Neural cell (in vitro differentiated cells): ENCODE results near the gene TMCO4. TPM values are rescaled to one million over a fixed set of nuclear protein-coding genes. Genes with fewer than 3 reads are reported as not detected.

Experiments
- H2AFZ ChIP-seq: fragments of 200-600, 300-800 bp; sonication (generic), shearing (Covaris generic); 2 replicates; pipeline ENCODE4 v1.6.0; 2014; ENCODE audit warnings: low read depth, mild to moderate bottlenecking, antibody characterized with exemption, low read length, moderate library complexity
- H3F3A ChIP-seq: fragments of 200-600 bp; shearing (Covaris generic); 2 replicates; pipeline ENCODE4 v1.6.1; 2016; ENCODE audit warnings: mild to moderate bottlenecking, moderate library complexity, mixed read lengths, antibody characterized with exemption, low read length; ENCODE audit not compliant: insufficient read depth, poor library complexity, severe bottlenecking
- H3K27ac ChIP-seq: fragments of 200-600, 300-800 bp; sonication (generic), shearing (Covaris generic); 2 replicates; pipeline ENCODE4 v1.5.1; 2014; ENCODE audit warnings: mild to moderate bottlenecking, low read length, moderate library complexity
- H3K27me3 ChIP-seq: fragments of 300-800, 200-600 bp; sonication (generic), shearing (Covaris generic); 2 replicates; pipeline ENCODE4 v1.6.0; 2014; ENCODE audit warnings: mild to moderate bottlenecking, low read depth, low read length, moderate library complexity; ENCODE audit not compliant: insufficient read depth
- H3K36me3 ChIP-seq: fragments of 300-800, 200-600 bp; sonication (generic), shearing (Covaris generic); 2 replicates; pipeline ENCODE4 v1.5.1; 2014; ENCODE audit warnings: mild to moderate bottlenecking, antibody characterized with exemption, low read length, moderate library complexity; ENCODE audit not compliant: insufficient read depth
- H3K4me2 ChIP-seq: fragments of 300-800, 200-600 bp; sonication (generic), shearing (Covaris generic); 2 replicates; pipeline ENCODE4 v1.6.0; 2014; ENCODE audit warnings: mild to moderate bottlenecking, low read length
- H3K4me3 ChIP-seq: fragments of 300-800, 200-600 bp; sonication (generic), shearing (Covaris generic); 2 replicates; pipeline ENCODE4 v1.5.1; 2014; ENCODE audit warnings: mild to moderate bottlenecking, low read length, moderate library complexity
- H3K79me2 ChIP-seq: fragments of 200-600 bp; shearing (Covaris generic); replicated peaks from 2 replicates; pipeline ENCODE4 v1.6.0; 2014; ENCODE audit warnings: mild to moderate bottlenecking, low read length, moderate library complexity; ENCODE audit not compliant: insufficient read depth
- H3K9ac ChIP-seq: fragments of 300-800, 200-600 bp; sonication (generic), shearing (Covaris generic); 2 replicates; pipeline ENCODE4 v1.6.1; 2016; ENCODE audit warnings: mild to moderate bottlenecking, low read length, mixed read lengths
- H3K9me2 ChIP-seq: fragments of 200-600 bp; shearing (Covaris generic); 2 replicates; pipeline ENCODE4 v1.6.1; 2016; ENCODE audit warnings: mild to moderate bottlenecking, low read length, mixed read lengths; ENCODE audit not compliant: insufficient read depth
- H3K9me3 ChIP-seq: fragments of 200-600, 300-800 bp; sonication (generic), shearing (Covaris generic); 2 replicates; pipeline ENCODE4 v1.6.1; 2016; ENCODE audit warnings: mild to moderate bottlenecking, mixed run types, low read length, moderate library complexity, mixed read lengths
- H4K20me1 ChIP-seq: fragments of 200-600 bp; shearing (Covaris generic); 2 replicates; pipeline ENCODE4 v1.6.1; 2016; ENCODE audit warnings: mild to moderate bottlenecking, mixed run types; ENCODE audit not compliant: insufficient read depth
- CTCF ChIP-seq: fragments of 450-650 bp; IDR thresholded peaks from 2 replicates; pipeline ENCODE4 v1.5.1; 2014; ENCODE audit warnings: antibody characterized with exemption, mild to moderate bottlenecking, moderate library complexity; ENCODE audit not compliant: poor library complexity, severe bottlenecking
- EP300 ChIP-seq: fragments of 450-650 bp; conservative IDR thresholded peaks from 2 replicates; pipeline ENCODE4 v1.6.1; 2014; ENCODE audit warnings: antibody characterized with exemption, mild to moderate bottlenecking, moderate library complexity; ENCODE audit not compliant: poor library complexity, severe bottlenecking
- EZH2 ChIP-seq: fragments of 200-600, 300-800 bp; shearing (Covaris generic), sonication (generic); IDR thresholded peaks from 2 replicates; pipeline ENCODE4 v1.6.1; 2014; ENCODE audit warnings: antibody characterized with exemption, low read length, borderline replicate concordance, mild to moderate bottlenecking; ENCODE audit not compliant: insufficient read depth, poor library complexity, severe bottlenecking
- MXI1 ChIP-seq: fragments of 450-650 bp; conservative IDR thresholded peaks from 2 replicates; pipeline ENCODE4 v1.6.1; 2014; ENCODE audit warnings: antibody characterized with exemption, mild to moderate bottlenecking; ENCODE audit not compliant: poor library complexity, severe bottlenecking
- POLR2AphosphoS5 ChIP-seq: IDR thresholded peaks from 2 replicates; pipeline ENCODE4 v1.6.1; 2012
- RAD21 ChIP-seq: fragments of 450-650 bp; conservative IDR thresholded peaks from 2 replicates; pipeline ENCODE4 v1.6.1; 2014; ENCODE audit warnings: antibody characterized with exemption, mild to moderate bottlenecking, moderate library complexity
- REST ChIP-seq: IDR thresholded peaks from 2 replicates; pipeline ENCODE4 v1.6.1; 2012; ENCODE audit warnings: borderline replicate concordance
- SMC3 ChIP-seq: fragments of 450-650 bp; conservative IDR thresholded peaks from 2 replicates; pipeline ENCODE4 v1.6.1; 2014; ENCODE audit warnings: antibody characterized with exemption, mild to moderate bottlenecking, moderate library complexity; ENCODE audit not compliant: poor library complexity
- TAF1 ChIP-seq: IDR thresholded peaks from 2 replicates; pipeline ENCODE4 v1.6.1; 2012; ENCODE audit warnings: low read depth
- polyA plus RNA-seq: library from polyadenylated mRNA; depleted of rRNA; stranded (reverse); fragments of >200 nt; gene quantifications from 2 replicates; pipeline ENCODE4 v1.2.3, GENCODE V29; 2014

The TMCO4 gene
- polyA plus RNA-seq, 1 donor from 2014 or later = not detected

GRCh38 chr1:19733615-19734014 is 66.1 kb downstream of the TMCO4 start:
- Histone ChIP-seq H2AFZ (peak overlapping the region; percentile 24), H3K79me2 (no peaks in the 10 kb centered on the region), H3K4me2 (no peak overlapping the region), H3K36me3 (no peaks in the 10 kb centered on the region), H3K4me3 (no peak overlapping the region), H3F3A (no peaks in the 10 kb centered on the region), H3K27me3 (no peaks in the 10 kb centered on the region), H3K9ac (no peak overlapping the region), H3K27ac (no peak overlapping the region), H4K20me1 (no peaks in the 10 kb centered on the region), H3K9me3 (no peaks in the 10 kb centered on the region), H3K9me2 (no peaks in the 10 kb centered on the region)
- TF ChIP-seq REST (no peak), TAF1 (no peak), SMC3 (no peak), CTCF (no peak), POLR2AphosphoS5 (no peak), RAD21 (no peak), MXI1 (no peak), EZH2 (no peak)

- Histone ChIP-seq H3F3A (no peaks in the 10 kb centered on the region), H3K4me2 (no peak overlapping the region), H4K20me1 (no peaks in the 10 kb centered on the region), H3K27ac (no peak overlapping the region), H3K4me3 (no peak overlapping the region), H3K9me2 (no peaks in the 10 kb centered on the region), H3K36me3 (no peaks in the 10 kb centered on the region), H2AFZ (no peak overlapping the region), H3K79me2 (no peaks in the 10 kb centered on the region), H3K9me3 (no peaks in the 10 kb centered on the region), H3K9ac (no peak overlapping the region), H3K27me3 (no peaks in the 10 kb centered on the region)
- TF ChIP-seq REST (no peak), CTCF (no peak), EZH2 (no peak), TAF1 (no peak), MXI1 (no peak), RAD21 (no peak), SMC3 (no peak), POLR2AphosphoS5 (no peak), EP300 (no peak)
These were observed 68.3 kb downstream of the TMCO4 start for GRCh38 chr1:19731311-19731821.
